Breast epithelium (tissue), 3 donors: Measurements from ENCODE around the gene WNK2.

Experiments
- CTCF ChIP-seq, 3 donors: fragments of 450-650 bp; IDR thresholded peaks; one replicate each; pipeline ENCODE4 v1.5.1; 2016 to 2017; ENCODE audit warnings: antibody characterized with exemption in 3 of 3, mild to moderate bottlenecking in 3 of 3, moderate library complexity in 3 of 3
- POLR2A ChIP-seq: fragments of 450-650 bp; IDR thresholded peaks from one replicate; pipeline ENCODE4 v1.6.1; 2016; ENCODE audit warnings: antibody characterized with exemption, mild to moderate bottlenecking, moderate library complexity
- POLR2AphosphoS5 ChIP-seq, 3 donors: sonication (generic); formaldehyde crosslinking; IDR thresholded peaks; one replicate each; pipeline ENCODE4 v1.6.1; 2017; ENCODE audit warnings: antibody characterized with exemption in 3 of 3

- TF ChIP-seq CTCF (IDR thresholded peaks at IDR 0.05), result no peak
- no peak for TF ChIP-seq POLR2A
- TF ChIP-seq POLR2AphosphoS5 (IDR thresholded peaks at IDR 0.05), result no peak
Measured at GRCh38 chr9:93332317-93332716, 148.4 kb downstream of the WNK2 start.
